ENCODE results near the gene ARHGAP15.

ARHGAP15 gene

GRCh38 chr2:143354050-143354750 is 225.0 kb downstream of the ARHGAP15 start:
- DNase-seq: no peak

- DNase-seq: no peak
These were observed 226.7 kb downstream of the ARHGAP15 start for GRCh38 chr2:143355870-143356269.

DNA sequence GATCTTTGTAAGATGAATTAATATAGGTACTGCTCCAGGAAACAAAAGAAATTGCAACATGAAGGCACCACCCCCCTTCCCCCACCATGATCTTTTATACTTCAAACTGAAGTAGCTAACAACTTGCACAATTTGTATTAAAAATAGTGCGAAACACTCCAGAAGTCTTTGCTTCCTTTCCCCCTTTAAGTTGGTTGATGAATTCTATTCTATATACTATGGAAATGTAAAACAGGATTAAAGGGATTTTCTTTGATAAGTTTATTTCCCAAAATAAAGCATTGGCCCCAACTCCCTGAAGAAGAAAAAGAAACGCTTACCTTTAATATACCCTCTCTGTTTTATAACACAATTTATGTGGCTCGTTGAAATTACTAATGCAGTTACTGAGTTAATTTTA is 227.1 kb downstream of the ARHGAP15 start:
- no peak for DNase-seq

GRCh38 chr2:143356736-143357446 is 227.7 kb downstream of the ARHGAP15 start:
- no peak for DNase-seq

GRCh38 chr2:143357966-143358365 is 228.7 kb downstream of the ARHGAP15 start:
- no peak for DNase-seq

DNA sequence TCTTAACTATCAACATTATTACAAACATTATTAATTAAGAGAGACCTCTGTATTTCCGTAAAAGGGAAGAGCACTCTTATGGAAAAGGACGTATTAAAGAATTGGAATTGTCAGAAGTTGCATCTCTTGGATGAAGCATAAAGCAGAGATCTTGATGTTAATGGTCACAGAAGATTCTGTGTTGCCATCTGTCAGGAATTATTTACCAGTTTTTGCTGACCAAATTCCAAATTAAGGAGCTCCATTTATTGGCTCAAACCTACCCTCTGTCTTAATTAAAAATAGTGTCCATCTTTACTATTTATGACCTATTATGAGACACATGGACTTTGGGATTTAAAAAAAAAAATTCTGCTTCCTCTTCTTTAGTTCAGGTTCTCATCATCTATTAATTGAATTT is 232.1 kb downstream of the ARHGAP15 start:
- DNase-seq: no peak

- no peak for DNase-seq
These were observed 242.4 kb downstream of the ARHGAP15 start for GRCh38 chr2:143371616-143372015.

DNA sequence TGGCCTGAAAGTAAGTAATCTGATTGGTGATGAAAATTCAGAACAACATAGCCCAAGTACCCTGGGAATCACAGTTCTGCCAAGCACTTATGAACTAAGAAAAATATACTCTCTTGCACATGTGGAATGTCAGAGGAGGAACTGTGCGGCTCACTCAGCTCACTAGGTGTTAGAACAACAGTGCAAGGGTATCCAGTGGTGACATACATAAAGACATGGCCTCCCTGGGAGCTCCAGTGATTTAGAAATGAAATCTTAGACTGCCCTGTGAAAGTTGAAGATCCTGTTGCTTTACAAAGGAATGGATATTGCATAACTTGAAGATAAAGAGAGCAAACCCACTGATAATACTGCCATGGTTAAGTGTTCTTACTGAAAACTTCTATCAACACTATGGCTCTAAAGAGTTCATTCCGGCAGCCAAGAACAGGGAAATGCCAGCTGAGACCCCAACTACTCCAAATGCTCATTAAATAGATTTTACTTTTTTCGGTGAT is 246.2 kb downstream of the ARHGAP15 start:
- DNase-seq: no peak

GRCh38 chr2:143378996-143379395 is 249.8 kb downstream of the ARHGAP15 start:
- DNase-seq: no peak

DNA sequence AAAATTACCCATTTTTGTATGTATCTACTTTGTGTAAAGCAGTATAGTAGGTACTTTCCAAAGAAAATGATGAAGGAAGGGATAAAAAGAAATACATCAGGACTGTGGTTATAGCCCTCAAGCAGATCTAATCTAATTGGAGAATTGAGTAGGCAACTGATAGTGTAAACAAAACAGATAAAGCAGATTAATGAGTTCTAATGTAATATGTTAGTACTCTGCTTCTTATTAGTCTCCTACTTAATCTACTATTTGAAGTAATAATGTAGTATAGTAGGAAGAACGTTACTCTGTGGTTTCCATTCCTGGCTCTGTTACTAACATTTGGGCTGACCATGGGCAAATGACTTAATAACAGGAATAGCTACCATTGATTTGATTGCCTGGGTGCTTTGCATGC is 250.7 kb downstream of the ARHGAP15 start:
- no peak for DNase-seq

DNA sequence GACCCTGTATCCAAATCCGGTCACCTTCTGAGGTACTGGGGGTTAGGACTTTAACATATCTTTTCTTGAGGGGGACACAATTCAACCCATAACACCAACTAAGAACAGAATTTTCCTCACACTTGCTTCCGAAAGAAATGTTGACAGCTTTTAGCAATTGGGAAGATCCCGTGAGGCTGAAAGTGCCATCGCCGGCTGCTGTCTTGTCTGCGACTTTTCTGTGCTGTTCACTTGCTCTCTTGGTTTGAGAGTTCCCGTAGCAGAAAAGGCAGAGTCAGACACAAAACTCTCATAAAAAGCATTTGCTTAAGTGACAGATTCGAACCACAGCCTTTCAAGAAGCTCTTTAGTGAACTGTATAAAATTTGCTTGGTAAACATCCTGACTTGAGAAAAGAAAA is 253.4 kb downstream of the ARHGAP15 start:
- no peak for DNase-seq

DNA sequence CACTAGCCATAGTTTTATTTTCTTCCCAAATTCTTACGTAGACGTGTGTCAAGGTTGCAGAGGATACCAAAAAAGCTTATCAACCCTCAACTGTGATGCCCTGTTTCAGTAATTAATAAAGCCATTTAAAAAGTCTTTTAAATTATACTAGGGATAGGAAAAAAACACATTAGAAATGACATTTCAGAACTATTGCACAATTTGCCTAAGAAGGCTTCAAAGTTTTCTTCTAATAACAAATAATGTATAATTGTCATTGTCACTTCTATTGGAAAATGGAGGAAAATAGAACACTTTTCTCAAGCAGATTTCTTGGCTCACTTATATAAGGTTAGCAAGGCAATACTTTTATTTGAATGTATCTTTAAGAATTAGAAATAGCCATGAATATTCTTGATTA is 253.8 kb downstream of the ARHGAP15 start:
- no peak for DNase-seq

GRCh38 chr2:143384111-143384510 is 254.9 kb downstream of the ARHGAP15 start:
- no peak for DNase-seq

- DNase-seq: no peak
These were observed 261.0 kb downstream of the ARHGAP15 start for GRCh38 chr2:143390171-143390570.

DNA sequence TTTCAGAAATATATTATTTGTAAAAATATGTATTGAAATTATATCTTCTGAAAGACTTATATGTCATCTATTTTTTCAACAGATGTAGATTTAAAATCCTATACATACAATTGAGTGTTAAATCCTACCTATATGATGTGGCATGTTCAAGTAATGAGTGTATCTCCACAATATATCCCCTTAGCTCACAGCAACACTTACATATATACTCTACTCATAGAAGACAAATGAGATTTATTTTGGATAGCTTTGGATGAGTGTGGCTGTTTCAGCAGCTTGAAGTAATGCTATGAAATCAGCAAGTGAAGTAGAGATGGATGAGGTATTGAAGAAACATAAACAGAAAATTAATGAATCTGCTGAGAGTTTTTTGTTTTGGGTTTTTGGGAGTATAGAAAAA is 263.1 kb downstream of the ARHGAP15 start:
- DNase-seq: no peak

DNA sequence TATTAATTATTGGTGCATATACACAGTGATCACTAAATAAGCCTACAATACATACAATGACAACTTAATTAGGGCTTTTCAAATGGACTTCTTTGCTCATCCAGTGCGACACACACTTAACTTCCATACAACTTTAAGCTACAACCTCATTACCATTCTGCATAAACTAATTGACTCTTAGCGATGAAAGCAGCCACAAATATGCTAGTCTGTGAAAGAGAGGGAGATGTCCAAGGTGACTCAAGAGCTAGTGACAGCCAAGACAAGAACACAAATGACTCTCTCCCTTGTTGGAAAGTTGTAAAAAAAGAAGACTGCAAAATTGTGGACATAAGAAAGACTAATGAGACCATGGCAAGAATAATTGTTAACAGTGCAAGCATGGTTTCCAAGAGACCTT is 264.8 kb downstream of the ARHGAP15 start:
- no peak for DNase-seq

- DNase-seq: no peak
These were observed 268.8 kb downstream of the ARHGAP15 start for GRCh38 chr2:143397884-143398614.

GRCh38 chr2:143398781-143399180 is 269.6 kb downstream of the ARHGAP15 start:
- no peak for DNase-seq

DNA sequence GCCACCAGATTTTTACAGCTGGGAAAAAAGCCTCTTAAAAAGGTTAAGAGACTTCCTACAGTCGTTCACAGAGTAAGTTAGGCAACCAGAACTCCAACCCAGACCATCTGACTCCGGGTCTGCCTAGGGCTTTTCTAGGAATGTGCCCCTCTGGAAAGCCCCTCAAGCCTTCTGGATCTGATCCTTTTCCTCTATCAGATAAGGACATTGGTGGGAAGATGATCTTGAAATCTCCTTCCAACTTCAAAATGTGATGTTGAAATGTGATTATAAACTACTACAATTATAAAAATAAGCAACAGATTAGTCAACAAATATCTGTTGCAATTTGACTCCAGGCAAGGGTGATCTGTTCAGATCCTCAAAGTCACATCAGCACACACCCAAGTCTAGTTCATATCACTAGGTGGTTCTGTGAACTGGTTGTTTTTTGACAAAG is 270.4 kb downstream of the ARHGAP15 start:
- DNase-seq: no peak

- DNase-seq: no peak
These were observed 272.6 kb downstream of the ARHGAP15 start for GRCh38 chr2:143401861-143402260.

DNA sequence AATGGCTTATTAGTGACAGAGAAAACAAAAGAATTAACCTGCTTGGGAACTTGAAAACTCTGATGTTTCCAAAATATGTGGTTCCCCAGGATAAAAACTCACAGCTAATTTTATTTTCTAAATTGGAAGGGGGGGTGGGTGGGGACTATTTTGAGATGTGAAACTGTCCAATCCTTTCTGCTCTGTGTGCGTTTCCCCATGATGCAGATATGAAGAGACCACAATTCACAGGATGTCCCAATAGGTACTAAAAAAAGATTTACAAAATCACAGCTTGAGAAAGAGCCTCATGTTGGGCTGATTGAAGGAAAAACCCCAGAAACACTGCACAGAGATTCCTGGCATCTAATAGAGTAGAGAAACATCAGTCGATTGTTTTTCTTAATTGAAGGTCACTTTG is 273.2 kb downstream of the ARHGAP15 start:
- DNase-seq: no peak

- DNase-seq: no peak
These were observed 281.1 kb downstream of the ARHGAP15 start for GRCh38 chr2:143410082-143410897.

GRCh38 chr2:143415571-143415970 is 286.4 kb downstream of the ARHGAP15 start:
- no peak for DNase-seq
